Measurements from ENCODE around the gene WDR18. TPM values are rescaled to one million over a fixed set of nuclear protein-coding genes. Genes with fewer than 3 reads are reported as not detected.
A peak's percentile ranks its signal among the peaks of the same experiment; 100 is the strongest.

Gene WDR18
- total RNA-seq, 4 donors from 2014 or later, result 15.2 to 73.5 (median 46.8) TPM

DNA sequence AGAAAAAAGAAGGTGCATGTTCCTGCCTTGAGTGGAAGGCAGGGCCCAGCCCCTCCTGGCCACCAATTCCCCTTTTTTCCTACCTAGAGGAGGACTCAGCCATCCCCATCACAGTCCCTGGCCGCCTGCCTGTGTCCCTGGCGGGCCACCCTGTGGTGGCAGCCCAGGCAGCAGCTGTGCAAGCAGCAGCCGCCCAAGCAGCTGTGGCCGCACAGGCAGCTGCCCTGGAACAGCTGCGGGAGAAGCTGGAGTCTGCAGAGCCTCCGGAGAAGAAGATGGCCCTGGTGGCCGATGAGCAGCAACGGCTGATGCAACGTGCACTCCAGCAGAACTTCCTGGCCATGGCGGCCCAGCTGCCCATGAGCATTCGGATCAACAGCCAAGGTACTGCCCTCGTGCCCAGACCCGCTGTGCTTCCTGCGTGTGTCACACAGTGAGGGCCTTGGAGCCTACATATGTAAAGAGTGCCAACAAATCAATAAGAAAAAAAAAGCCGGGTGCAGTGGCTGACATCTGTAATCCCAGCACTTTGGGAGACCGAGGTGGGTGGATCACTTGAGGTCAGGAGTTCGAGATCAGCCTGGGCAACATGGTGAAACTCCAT lies 17.6 kb upstream of the WDR18 start:
- intact Hi-C loops (cut with DNase I), result no loop called here
- TF ChIP-seq POLR2A (IDR thresholded peaks at IDR 0.05), result no peak
- TF ChIP-seq, protein P1, sequence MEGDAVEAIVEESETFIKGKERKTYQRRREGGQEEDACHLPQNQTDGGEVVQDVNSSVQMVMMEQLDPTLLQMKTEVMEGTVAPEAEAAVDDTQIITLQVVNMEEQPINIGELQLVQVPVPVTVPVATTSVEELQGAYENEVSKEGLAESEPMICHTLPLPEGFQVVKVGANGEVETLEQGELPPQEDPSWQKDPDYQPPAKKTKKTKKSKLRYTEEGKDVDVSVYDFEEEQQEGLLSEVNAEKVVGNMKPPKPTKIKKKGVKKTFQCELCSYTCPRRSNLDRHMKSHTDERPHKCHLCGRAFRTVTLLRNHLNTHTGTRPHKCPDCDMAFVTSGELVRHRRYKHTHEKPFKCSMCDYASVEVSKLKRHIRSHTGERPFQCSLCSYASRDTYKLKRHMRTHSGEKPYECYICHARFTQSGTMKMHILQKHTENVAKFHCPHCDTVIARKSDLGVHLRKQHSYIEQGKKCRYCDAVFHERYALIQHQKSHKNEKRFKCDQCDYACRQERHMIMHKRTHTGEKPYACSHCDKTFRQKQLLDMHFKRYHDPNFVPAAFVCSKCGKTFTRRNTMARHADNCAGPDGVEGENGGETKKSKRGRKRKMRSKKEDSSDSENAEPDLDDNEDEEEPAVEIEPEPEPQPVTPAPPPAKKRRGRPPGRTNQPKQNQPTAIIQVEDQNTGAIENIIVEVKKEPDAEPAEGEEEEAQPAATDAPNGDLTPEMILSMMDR (IDR thresholded peaks at IDR 0.05), result no peak
- H3K27me3 ChIP-seq, result no peaks in the 10 kb centered on the region
- H3K9me3 ChIP-seq, result no peaks in the 10 kb centered on the region
- 89 to 96% methylated on average over 14 to 17 of the region's 17 CpGs for WGBS, 2 donors
- DNase-seq, result no peak
- H3K36me3 ChIP-seq, result peaks cover 6 to 24% of the 10 kb centered on the region in 2 donors
- H3K4me3 ChIP-seq (replicated peaks in 1 of 3), result no peak overlapping the region
- no peak overlapping the region for H3K27ac ChIP-seq
- H3K4me1 ChIP-seq, result no peaks in the 10 kb centered on the region

DNA sequence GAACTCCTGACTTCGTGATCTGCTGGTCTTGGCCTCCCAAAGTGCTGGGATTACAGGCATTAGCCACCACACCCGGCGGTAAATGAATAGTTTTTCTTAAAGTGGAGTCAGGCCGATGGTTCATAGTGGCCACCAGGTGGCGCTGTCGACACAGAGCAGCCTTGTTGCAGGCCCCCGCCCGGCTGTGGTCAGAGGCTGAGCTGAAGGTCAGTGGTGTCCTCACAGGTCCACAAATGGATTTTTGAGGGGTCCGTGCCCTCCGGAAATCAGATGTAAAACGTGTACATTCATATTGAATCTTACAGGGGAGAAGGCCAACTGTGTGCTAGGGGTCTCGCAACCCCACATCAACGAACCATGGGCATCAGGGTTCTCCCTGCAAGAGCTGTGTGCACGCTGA lies 13.4 kb upstream of the WDR18 start:
- TF ChIP-seq POLR2A (IDR thresholded peaks at IDR 0.05), result no peak
- TF ChIP-seq, protein P1 (IDR thresholded peaks at IDR 0.05), result peak in 2 of 6 experiments; percentile 34 to 38
- Histone ChIP-seq H3K36me3 (peaks cover 11 to 27% of the 10 kb centered on the region in 2 donors), H3K4me1 (no peaks in the 10 kb centered on the region), H3K9me3 (no peaks in the 10 kb centered on the region), H3K4me3 (replicated peaks in 1 of 3) (no peak overlapping the region), H3K27ac (no peak overlapping the region), H3K27me3 (no peaks in the 10 kb centered on the region)
- WGBS, 2 donors, result 92% methylated on average over 10 to 14 of the region's 14 CpGs
- intact Hi-C loops (cut with DNase I), result no loop called here
- DNase-seq, result no peak

DNA sequence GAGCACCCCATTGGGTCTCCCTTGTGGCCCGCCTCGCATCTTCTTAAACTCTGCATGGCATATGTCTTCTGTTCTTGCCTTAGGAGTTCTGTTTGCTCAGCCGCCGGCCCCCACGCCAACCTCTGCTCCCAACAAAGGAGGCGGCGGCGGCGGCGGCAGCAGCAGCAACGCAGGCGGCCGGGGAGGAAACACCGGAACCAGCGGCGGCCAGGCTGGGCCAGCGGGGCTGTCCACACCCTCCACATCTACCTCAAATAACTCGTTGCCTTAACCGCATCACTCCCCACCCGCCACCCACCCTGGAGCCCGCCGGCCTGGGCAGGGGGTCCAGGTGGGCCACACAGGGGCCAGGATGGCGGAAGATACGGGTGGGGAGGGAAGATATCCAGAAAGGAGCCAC lies 12.3 kb upstream of the WDR18 start:
- Histone ChIP-seq H3K36me3 (peaks cover 11 to 22% of the 10 kb centered on the region in 2 donors), H3K4me3 (replicated peaks in 1 of 3) (no peak overlapping the region), H3K27me3 (no peaks in the 10 kb centered on the region), H3K27ac (no peak overlapping the region), H3K4me1 (no peaks in the 10 kb centered on the region), H3K9me3 (no peaks in the 10 kb centered on the region)
- TF ChIP-seq, protein P1 (IDR thresholded peaks at IDR 0.05), result no peak
- TF ChIP-seq POLR2A (IDR thresholded peaks at IDR 0.05), result no peak
- 93 to 94% methylated on average over 24 of the region's 24 CpGs for WGBS, 2 donors
- no peak for DNase-seq
- intact Hi-C loops (cut with DNase I), result no loop called here

DNA sequence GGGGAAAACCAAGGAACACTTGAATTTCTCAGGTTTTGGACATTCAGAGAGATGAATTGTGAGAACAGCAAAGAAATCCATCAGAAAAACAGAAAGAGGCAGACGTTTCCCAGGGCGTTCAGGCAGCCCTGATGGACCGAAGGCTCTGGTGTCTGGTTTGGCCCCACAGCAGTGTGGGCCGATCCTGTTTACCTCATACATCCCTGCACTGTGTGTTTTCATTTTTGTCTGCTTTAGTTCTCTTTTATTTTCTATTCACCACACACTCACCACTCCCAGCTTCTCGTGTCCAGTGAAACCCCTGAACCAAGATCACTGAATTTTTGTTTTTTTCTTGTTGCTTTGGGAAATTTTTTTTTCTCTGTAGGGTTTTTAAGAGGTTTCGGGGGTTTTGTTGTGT lies 11.9 kb upstream of the WDR18 start:
- Histone ChIP-seq H3K4me3 (replicated peaks in 1 of 3) (no peak overlapping the region), H3K36me3 (peaks cover 11 to 20% of the 10 kb centered on the region in 2 donors), H3K9me3 (no peaks in the 10 kb centered on the region), H3K27me3 (no peaks in the 10 kb centered on the region), H3K4me1 (no peaks in the 10 kb centered on the region), H3K27ac (no peak overlapping the region)
- no peak for DNase-seq
- TF ChIP-seq POLR2A (IDR thresholded peaks at IDR 0.05), result no peak
- TF ChIP-seq, protein P1 (IDR thresholded peaks at IDR 0.05), result no peak
- intact Hi-C loops (cut with DNase I), result no loop called here
- WGBS, 2 donors, result 96% methylated on average over 6 of the region's 6 CpGs

DNA sequence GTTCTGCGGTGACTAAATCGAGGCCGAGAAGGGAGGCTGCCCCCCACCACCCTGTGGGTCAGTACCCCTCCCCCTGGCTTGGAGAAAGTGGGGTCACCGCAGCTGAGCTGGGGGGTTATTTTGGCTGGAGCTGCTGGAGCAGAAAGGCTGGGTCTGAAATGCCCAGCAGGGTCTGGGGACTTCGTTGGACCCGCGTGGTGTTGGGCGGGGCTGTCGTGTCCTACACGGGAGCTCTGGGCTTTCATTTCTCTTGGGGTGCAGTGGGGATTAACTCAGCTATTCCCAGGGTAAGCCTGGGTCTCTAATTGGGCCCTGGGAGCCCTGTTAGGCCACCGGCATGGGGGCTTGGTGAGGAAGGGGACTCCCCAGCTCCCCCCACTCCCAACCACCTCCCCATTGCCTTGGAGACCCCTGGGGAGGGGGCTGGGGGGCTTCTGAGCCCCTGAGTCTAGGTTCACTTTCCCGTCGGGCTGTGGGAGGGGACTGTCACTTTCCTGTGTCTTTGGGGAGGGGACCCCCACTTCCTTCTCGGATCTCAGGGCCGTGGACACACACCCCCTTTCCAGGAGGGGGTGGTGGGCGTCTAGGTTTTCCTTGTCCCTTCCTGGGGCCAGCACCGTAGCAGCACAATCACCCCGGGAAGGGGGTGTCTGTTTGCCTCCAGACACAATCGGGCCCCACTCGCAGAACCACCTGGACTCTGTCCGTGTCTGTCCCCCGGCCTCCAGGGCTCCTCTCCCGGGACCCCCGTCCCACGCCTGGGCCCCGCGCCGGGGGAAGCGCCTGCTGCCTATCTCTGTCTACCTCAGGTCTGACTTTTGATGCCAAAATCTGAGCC lies 10.2 kb upstream of the WDR18 start:
- intact Hi-C loops (cut with DNase I), result no loop called here
- Histone ChIP-seq H3K27me3 (no peaks in the 10 kb centered on the region), H3K27ac (no peak overlapping the region), H3K4me3 (replicated peaks in 1 of 3) (no peak overlapping the region), H3K9me3 (no peaks in the 10 kb centered on the region), H3K36me3 (peaks cover 11 to 14% of the 10 kb centered on the region in 2 donors), H3K4me1 (no peaks in the 10 kb centered on the region)
- no peak for TF ChIP-seq POLR2A (IDR thresholded peaks at IDR 0.05)
- TF ChIP-seq, protein P1 (IDR thresholded peaks at IDR 0.05), result no peak
- no peak for DNase-seq
- WGBS, 2 donors, result 85 to 94% methylated on average over 17 to 24 of the region's 29 CpGs

Data from thyroid gland (tissue), 4 donors.